Endodermal cell (in vitro differentiated cells): ENCODE measurements around the gene NOS1. TPM values are rescaled to one million over a fixed set of nuclear protein-coding genes. Genes with fewer than 3 reads are reported as not detected.

ENCODE experiments used
- DNase-seq: peaks from one replicate; pipeline ENCODE4 v3.0.0-alpha.2; 2017
- H3K27ac ChIP-seq: 2 replicates; pipeline ENCODE4 v1.5.1; 2013; ENCODE audit warnings: mild to moderate bottlenecking, low read depth, low read length, moderate library complexity
- H3K27me3 ChIP-seq: 2 replicates; pipeline ENCODE4 v1.6.1; 2013; ENCODE audit warnings: mild to moderate bottlenecking, low read length, moderate library complexity; ENCODE audit not compliant: insufficient read depth, control insufficient read depth, poor library complexity, severe bottlenecking
- H3K36me3 ChIP-seq: 2 replicates; pipeline ENCODE4 v1.7.0; 2013; ENCODE audit warnings: mild to moderate bottlenecking, low read length, moderate library complexity; ENCODE audit not compliant: control insufficient read depth, insufficient read depth
- H3K4me1 ChIP-seq: one replicate; pipeline ENCODE4 v1.7.0; 2013; ENCODE audit warnings: low read length; ENCODE audit not compliant: control insufficient read depth, insufficient read depth
- H3K4me3 ChIP-seq: 2 replicates; pipeline ENCODE4 v1.5.1; 2013; ENCODE audit warnings: mild to moderate bottlenecking, low read length, moderate library complexity
- H3K9ac ChIP-seq: 2 replicates; pipeline ENCODE4 v1.6.1; 2013; ENCODE audit warnings: mild to moderate bottlenecking, low read length, moderate library complexity; ENCODE audit not compliant: poor library complexity, severe bottlenecking; ENCODE audit errors: extremely low read depth
- H3K9me3 ChIP-seq: 2 replicates; pipeline ENCODE4 v1.6.1; 2013; ENCODE audit warnings: mild to moderate bottlenecking, low read length, moderate library complexity; ENCODE audit not compliant: control insufficient read depth
- H3K27ac Mint-ChIP-seq: 2 replicates; pipeline ENCODE4 v1.8.0; 2020; ENCODE audit warnings: mixed read lengths
- H3K27me3 Mint-ChIP-seq: 2 replicates; pipeline ENCODE4 v1.8.0; 2021; ENCODE audit warnings: mild to moderate bottlenecking, mixed read lengths; ENCODE audit not compliant: insufficient read depth
- H3K36me3 Mint-ChIP-seq: 2 replicates; pipeline ENCODE4 v1.8.0; 2020; ENCODE audit warnings: low read depth, mixed read lengths
- H3K4me1 Mint-ChIP-seq: 2 replicates; pipeline ENCODE4 v1.8.0; 2020; ENCODE audit warnings: mixed read lengths
- H3K4me3 Mint-ChIP-seq: 2 replicates; pipeline ENCODE4 v1.8.0; 2020; ENCODE audit warnings: mild to moderate bottlenecking, moderate library complexity, mixed read lengths
- H3K9me3 Mint-ChIP-seq: 2 replicates; pipeline ENCODE4 v1.8.0; 2020; ENCODE audit warnings: mild to moderate bottlenecking, mixed read lengths
- WGBS, 2 experiments: methylation state at CpG; one replicate each; pipeline versions ENCODE4 v1.1.5 to v1.1.7; 2013; ENCODE audit warnings: missing lambda C conversion rate in 2 of 2, mixed read lengths in 1 of 2; ENCODE audit not compliant: insufficient coverage in 1 of 2, insufficient read length in 1 of 2; 5-methylcytosine and 5-hydroxymethylcytosine counted together
- total RNA-seq, 2 donors: library from RNA; stranded (reverse); fragmentation: NEBNext Ultra II Directional in 1 of 2; extraction: Animal tissue kit (Norgen Biotek cat#: 25700) in 1 of 2; gene quantifications; 2 replicates in 1 of 2; 3 replicates in 1 of 2; pipeline ENCODE4 v1.2.1, GENCODE V29; 2021
- TF ChIP-seq, protein P1 (sequence below): fragments of 200-600 bp; sonication (generic); conservative IDR thresholded peaks from 2 replicates; pipeline ENCODE4 v1.5.0; 2021; ENCODE audit warnings: antibody characterized with exemption, mild to moderate bottlenecking

The NOS1 gene
- total RNA-seq, 2 donors from 2014 or later = 0.33 to 0.88 TPM

DNA sequence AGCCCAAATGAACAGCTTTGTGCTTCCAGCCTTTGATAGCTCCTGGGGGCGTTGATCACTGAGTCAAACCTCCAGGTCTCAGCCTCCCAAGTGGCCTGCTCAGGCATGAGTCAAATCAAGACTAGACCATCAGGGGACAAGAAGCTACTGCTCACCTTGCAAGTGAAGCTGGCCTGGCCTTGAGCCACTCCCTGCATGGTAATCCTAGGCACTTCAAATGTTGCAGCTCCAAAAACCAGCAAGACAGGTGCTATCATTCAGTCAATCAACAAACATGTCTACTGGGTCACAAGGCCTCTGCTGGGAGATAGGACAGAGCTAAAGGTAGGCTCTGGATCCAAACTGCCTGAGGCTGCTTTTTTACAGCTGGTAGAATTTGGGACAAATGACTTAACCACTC lies 33.1 kb upstream of the NOS1 start:
- Mint-ChIP-seq H3K27ac (no peak overlapping the region), H3K4me3 (no peak overlapping the region), H3K9me3 (peaks cover 4% of the 10 kb centered on the region), H3K36me3 (no peaks in the 10 kb centered on the region), H3K4me1 (no peaks in the 10 kb centered on the region), H3K27me3 (peaks cover 14% of the 10 kb centered on the region)
- WGBS, 2 experiments = 88 to 100% methylated on average over 1 of the region's 1 CpG
- DNase-seq = no peak
- H3K4me3 ChIP-seq = no peak overlapping the region
- no peaks in the 10 kb centered on the region for H3K36me3 ChIP-seq
- no peaks in the 10 kb centered on the region for H3K27me3 ChIP-seq
- TF ChIP-seq, protein P1, sequence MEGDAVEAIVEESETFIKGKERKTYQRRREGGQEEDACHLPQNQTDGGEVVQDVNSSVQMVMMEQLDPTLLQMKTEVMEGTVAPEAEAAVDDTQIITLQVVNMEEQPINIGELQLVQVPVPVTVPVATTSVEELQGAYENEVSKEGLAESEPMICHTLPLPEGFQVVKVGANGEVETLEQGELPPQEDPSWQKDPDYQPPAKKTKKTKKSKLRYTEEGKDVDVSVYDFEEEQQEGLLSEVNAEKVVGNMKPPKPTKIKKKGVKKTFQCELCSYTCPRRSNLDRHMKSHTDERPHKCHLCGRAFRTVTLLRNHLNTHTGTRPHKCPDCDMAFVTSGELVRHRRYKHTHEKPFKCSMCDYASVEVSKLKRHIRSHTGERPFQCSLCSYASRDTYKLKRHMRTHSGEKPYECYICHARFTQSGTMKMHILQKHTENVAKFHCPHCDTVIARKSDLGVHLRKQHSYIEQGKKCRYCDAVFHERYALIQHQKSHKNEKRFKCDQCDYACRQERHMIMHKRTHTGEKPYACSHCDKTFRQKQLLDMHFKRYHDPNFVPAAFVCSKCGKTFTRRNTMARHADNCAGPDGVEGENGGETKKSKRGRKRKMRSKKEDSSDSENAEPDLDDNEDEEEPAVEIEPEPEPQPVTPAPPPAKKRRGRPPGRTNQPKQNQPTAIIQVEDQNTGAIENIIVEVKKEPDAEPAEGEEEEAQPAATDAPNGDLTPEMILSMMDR = no peak
- H3K4me1 ChIP-seq = no peaks in the 10 kb centered on the region
- H3K27ac ChIP-seq = no peak overlapping the region
- H3K9ac ChIP-seq = no peak overlapping the region
- H3K9me3 ChIP-seq = no peaks in the 10 kb centered on the region

DNA sequence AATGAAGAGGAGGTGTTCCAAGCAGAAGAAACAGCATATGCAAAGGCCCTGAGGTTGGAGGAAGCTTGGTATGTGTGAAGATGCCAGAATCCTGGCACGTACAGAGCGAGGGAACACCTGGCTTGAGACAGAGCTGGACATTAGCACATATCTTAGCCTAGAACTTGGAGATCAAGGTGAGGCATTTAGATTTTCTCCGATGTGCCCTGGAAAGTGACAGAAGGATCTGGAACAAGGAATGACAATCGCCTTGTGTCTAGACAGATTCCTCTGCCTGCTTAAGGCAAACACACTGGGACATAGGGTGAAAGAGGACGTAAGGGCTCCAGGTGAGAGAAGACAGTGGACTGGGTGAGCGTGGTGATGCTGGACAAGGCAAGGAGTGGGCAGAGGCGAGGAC lies 32.2 kb upstream of the NOS1 start:
- H3K27ac Mint-ChIP-seq = no peak overlapping the region
- Histone ChIP-seq H3K27ac (no peak overlapping the region), H3K4me1 (no peaks in the 10 kb centered on the region), H3K36me3 (no peaks in the 10 kb centered on the region), H3K9ac (no peak overlapping the region), H3K4me3 (no peak overlapping the region), H3K9me3 (no peaks in the 10 kb centered on the region), H3K27me3 (no peaks in the 10 kb centered on the region)
- H3K4me3 Mint-ChIP-seq = no peak overlapping the region
- 87 to 91% methylated on average over 7 of the region's 7 CpGs for WGBS, 2 experiments
- H3K36me3 Mint-ChIP-seq = no peaks in the 10 kb centered on the region
- H3K4me1 Mint-ChIP-seq = no peaks in the 10 kb centered on the region
- peaks cover 14% of the 10 kb centered on the region for H3K27me3 Mint-ChIP-seq
- no peak for DNase-seq
- no peaks in the 10 kb centered on the region for H3K9me3 Mint-ChIP-seq
- TF ChIP-seq, protein P1 = no peak

DNA sequence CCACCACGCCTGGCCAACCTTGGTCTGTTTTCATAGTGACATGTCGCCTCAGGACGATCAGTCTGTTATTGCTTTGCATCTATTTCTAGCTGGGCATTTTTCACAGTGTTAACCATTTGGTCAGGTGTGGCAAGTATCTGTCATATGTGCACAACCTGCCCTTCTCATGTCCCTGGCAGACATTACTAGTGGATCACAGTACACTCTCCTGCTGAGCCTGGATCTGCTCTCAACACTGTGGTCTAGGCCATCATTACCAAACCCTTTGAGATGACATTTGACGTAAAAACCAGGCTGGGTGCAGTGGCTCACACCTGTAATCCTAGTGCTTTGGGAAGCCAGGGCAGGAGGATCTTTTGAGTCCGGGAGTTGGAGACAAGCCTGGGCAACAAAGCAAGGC lies 29.4 kb upstream of the NOS1 start:
- H3K27me3 Mint-ChIP-seq = peaks cover 6% of the 10 kb centered on the region
- Histone ChIP-seq H3K4me1 (no peaks in the 10 kb centered on the region), H3K4me3 (no peak overlapping the region), H3K36me3 (no peaks in the 10 kb centered on the region), H3K27me3 (no peaks in the 10 kb centered on the region), H3K27ac (no peak overlapping the region), H3K9ac (no peak overlapping the region), H3K9me3 (no peaks in the 10 kb centered on the region)
- 95 to 97% methylated on average over 5 of the region's 5 CpGs for WGBS, 2 experiments
- H3K4me1 Mint-ChIP-seq = no peaks in the 10 kb centered on the region
- H3K27ac Mint-ChIP-seq = no peak overlapping the region
- H3K9me3 Mint-ChIP-seq = no peaks in the 10 kb centered on the region
- DNase-seq = no peak
- H3K36me3 Mint-ChIP-seq = no peaks in the 10 kb centered on the region
- no peak overlapping the region for H3K4me3 Mint-ChIP-seq
- TF ChIP-seq, protein P1 = no peak
